HCT116 (cell line): ENCODE measurements around the gene GPAM. TPM values are rescaled to one million over a fixed set of nuclear protein-coding genes. Genes with fewer than 3 reads are reported as not detected.

Experiments used
- ATAC-seq: fragments of 200-7000 bp; cut with Tn5 transposase; 2 replicates; pipeline ENCODE4 v1.9.1; 2020; ENCODE audit warnings: mild to moderate bottlenecking, moderate library complexity
- BruUV-seq: library from RNA; stranded (reverse); fragments of 400-500 nt; replicated peaks from 2 replicates; lab custom pipeline; 2021; lab: Mats Ljungman, UMichigan
- CTCF ChIA-PET: fragments of 300-600 bp; sonication (Branson Sonifier 250); formaldehyde crosslinking; loops from one replicate; lab custom pipeline; 2021; ENCODE audit warnings: antibody characterized with exemption; lab: Charles Lee
- POLR2A ChIA-PET: fragments of 300-600, 350-600 bp; sonication (Branson Sonifier 250); formaldehyde crosslinking; loops from one replicate; lab custom pipeline; 2021; ENCODE audit warnings: antibody characterized with exemption; lab: Charles Lee
- RAD21 ChIA-PET, 2 experiments: fragments of 300-600 bp; sonication (Branson Sonifier 250); formaldehyde crosslinking; loops; one replicate each; lab custom pipeline; 2023; ENCODE audit warnings: low total read pairs in 2 of 2; ENCODE audit not compliant: uncharacterized antibody in 2 of 2, unreplicated experiment in 2 of 2, low non-redundant PET in 1 of 2; lab: Charles Lee
- DNase-seq: peaks from one replicate; pipeline ENCODE4 v3.0.0-alpha.2; 2010; ENCODE audit warnings: low read depth, low spot score
- H2AFZ ChIP-seq: fragments of 200-600 bp; shearing (Covaris generic), sonication (generic); 2 replicates; pipeline ENCODE4 v1.6.1; 2017; ENCODE audit warnings: low read depth, mixed run types, mixed read lengths, antibody characterized with exemption, low read length; ENCODE audit not compliant: poor library complexity, severe bottlenecking
- H3K27ac ChIP-seq: 2 replicates; pipeline ENCODE4 v1.5.1; 2012; ENCODE audit warnings: low read depth, low read length
- H3K27me3 ChIP-seq: fragments of 200-600 bp; sonication (generic); 2 replicates; pipeline ENCODE4 v1.6.1; 2016; ENCODE audit warnings: mixed run types, low read length, mixed read lengths; ENCODE audit not compliant: insufficient read depth
- H3K36me3 ChIP-seq, 2 experiments: fragments of 200-500 bp in 1 of 2; fragments of 200-600 bp in 1 of 2; sonication (Bioruptor generic) in 1 of 2; sonication (generic) in 1 of 2; 2 replicates each; pipeline versions ENCODE4 v1.5.1 to v1.6.1; 2014 to 2016; ENCODE audit warnings: low read length in 2 of 2, inconsistent platforms in 1 of 2, mixed read lengths in 1 of 2, mixed run types in 1 of 2; ENCODE audit not compliant: insufficient read depth in 2 of 2, control insufficient read depth in 1 of 2
- H3K4me1 ChIP-seq, 2 experiments: fragments of 200-600 bp in 1 of 2; sonication (generic) in 1 of 2; 2 replicates each; pipeline versions ENCODE4 v1.5.1 to v1.6.1; 2012 to 2017; ENCODE audit warnings: low read length in 2 of 2, inconsistent platforms in 1 of 2, mild to moderate bottlenecking in 1 of 2, mixed read lengths in 1 of 2, mixed run types in 1 of 2, moderate library complexity in 1 of 2; ENCODE audit not compliant: insufficient read depth in 2 of 2, control insufficient read depth in 1 of 2
- H3K4me2 ChIP-seq: fragments of 200-600 bp; sonication (generic); 2 replicates; pipeline ENCODE4 v1.6.1; 2017; ENCODE audit warnings: mixed run types, low read length, mixed read lengths
- H3K4me3 ChIP-seq, 2 experiments: fragments of 200-600 bp in 1 of 2; sonication (generic) in 1 of 2; replicated peaks in 1 of 2; 2 replicates each; pipeline ENCODE4 v1.5.1; 2011 to 2016; ENCODE audit warnings: low read length in 2 of 2, control low read depth in 1 of 2, low read depth in 1 of 2, mild to moderate bottlenecking in 1 of 2, mixed read lengths in 1 of 2, mixed run types in 1 of 2
- H3K79me2 ChIP-seq: fragments of 200-600 bp; sonication (generic); 2 replicates; pipeline ENCODE4 v1.6.1; 2017; ENCODE audit warnings: mild to moderate bottlenecking, mixed run types, low read length, moderate library complexity, mixed read lengths; ENCODE audit not compliant: insufficient read depth
- H3K9ac ChIP-seq: fragments of 200-600 bp; sonication (generic); 2 replicates; pipeline ENCODE4 v1.6.1; 2016; ENCODE audit warnings: low read length, mixed read lengths
- H3K9me2 ChIP-seq: fragments of 200-600 bp; sonication (generic), shearing (Covaris generic); 2 replicates; pipeline ENCODE4 v1.6.1; 2017; ENCODE audit warnings: mixed run types, mild to moderate bottlenecking, moderate library complexity; ENCODE audit not compliant: insufficient read depth
- H3K9me3 ChIP-seq, 2 experiments: fragments of 200-500 bp in 1 of 2; fragments of 200-600 bp in 1 of 2; sonication (Bioruptor generic) in 1 of 2; sonication (generic) in 1 of 2; 2 replicates each; pipeline ENCODE4 v1.6.1; 2014 to 2017; ENCODE audit warnings: low read length in 2 of 2, mixed read lengths in 2 of 2, inconsistent platforms in 1 of 2, low read depth in 1 of 2, mild to moderate bottlenecking in 1 of 2, mixed run types in 1 of 2, moderate library complexity in 1 of 2; ENCODE audit not compliant: control insufficient read depth in 1 of 2, insufficient read depth in 1 of 2
- H4K20me1 ChIP-seq: fragments of 200-600 bp; sonication (generic), shearing (Covaris generic); 2 replicates; pipeline ENCODE4 v1.6.1; 2017; ENCODE audit warnings: mixed run types, mild to moderate bottlenecking, moderate library complexity; ENCODE audit not compliant: insufficient read depth
- CEBPB ChIP-seq: IDR thresholded peaks from 2 replicates; pipeline ENCODE4 v1.6.1; 2012; ENCODE audit warnings: low read depth
- EGR1 ChIP-seq: IDR thresholded peaks from 2 replicates; pipeline ENCODE4 v1.6.1; 2012; ENCODE audit warnings: low read depth
- ELF1 ChIP-seq: IDR thresholded peaks from 2 replicates; pipeline ENCODE4 v1.6.1; 2012; ENCODE audit warnings: low read depth, borderline replicate concordance
- EZH2 ChIP-seq: fragments of 200-600 bp; sonication (generic); IDR thresholded peaks from 2 replicates; pipeline ENCODE4 v1.6.1; 2017; ENCODE audit warnings: antibody characterized with exemption, mixed run types
- JUND ChIP-seq: IDR thresholded peaks from 2 replicates; pipeline ENCODE4 v1.6.1; 2012
- POLR2A ChIP-seq: IDR thresholded peaks from 2 replicates; pipeline ENCODE4 v1.7.0; 2011; ENCODE audit warnings: borderline replicate concordance; ENCODE audit not compliant: insufficient read depth, insufficient read length; ENCODE audit errors: extremely low read depth
- RAD21 ChIP-seq: IDR thresholded peaks from 2 replicates; pipeline ENCODE4 v1.6.1; 2012; ENCODE audit warnings: low read depth, mild to moderate bottlenecking
- SIN3A ChIP-seq: IDR thresholded peaks from 2 replicates; pipeline ENCODE4 v1.6.1; 2012; ENCODE audit warnings: low read depth
- SP1 ChIP-seq: IDR thresholded peaks from 2 replicates; pipeline ENCODE4 v1.6.1; 2012; ENCODE audit warnings: low read depth
- SRF ChIP-seq: IDR thresholded peaks from 2 replicates; pipeline ENCODE4 v1.6.1; 2012; ENCODE audit warnings: low read depth
- TCF7L2 ChIP-seq: IDR thresholded peaks from 2 replicates; pipeline ENCODE4 v1.7.0; 2011; ENCODE audit warnings: borderline replicate concordance, inconsistent platforms; ENCODE audit not compliant: insufficient read depth, insufficient read length; ENCODE audit errors: extremely low read depth
- YY1 ChIP-seq: IDR thresholded peaks from 2 replicates; pipeline ENCODE4 v1.6.1; 2011; ENCODE audit warnings: low read length, low read depth, moderate library complexity, mild to moderate bottlenecking; ENCODE audit not compliant: insufficient replicate concordance; ENCODE audit errors: extremely low read depth
- intact Hi-C: fragments of 100-400 bp; cut with micrococcal nuclease; formaldehyde crosslinking; loops from 2 replicates; pipeline ENCODE4 v1.10.0; 2022
- total RNA-seq: library from RNA; stranded (reverse); gene quantifications from one replicate; pipeline ENCODE4 v1.2.1, GENCODE V29; 2021; ENCODE audit not compliant: unreplicated experiment
- TF ChIP-seq, protein P1 (sequence below): IDR thresholded peaks from 2 replicates; pipeline ENCODE4 v1.6.1; 2012; ENCODE audit warnings: low read depth
- TF ChIP-seq, protein P2 (sequence below): IDR thresholded peaks from 2 replicates; pipeline ENCODE4 v1.6.1; 2012
- TF ChIP-seq, protein P3 (sequence below): IDR thresholded peaks from 2 replicates; pipeline ENCODE4 v1.6.1; 2012
- TF ChIP-seq, protein P4 (sequence below), 3 experiments: fragments of 200-600 bp in 1 of 3; sonication (generic) in 1 of 3; IDR thresholded peaks in 2 of 3; conservative IDR thresholded peaks in 1 of 3; 2 replicates each; pipeline ENCODE4 v1.5.1; 2012 to 2017; ENCODE audit warnings: low read depth in 2 of 3, low read length in 2 of 3, antibody characterized with exemption in 1 of 3, borderline replicate concordance in 1 of 3, control low read depth in 1 of 3, mild to moderate bottlenecking in 1 of 3, mixed read lengths in 1 of 3, mixed run types in 1 of 3, moderate library complexity in 1 of 3; ENCODE audit not compliant: insufficient read depth in 1 of 3
- TF ChIP-seq, protein P5 (sequence below): IDR thresholded peaks from 2 replicates; pipeline ENCODE4 v1.6.1; 2011; ENCODE audit warnings: mild to moderate bottlenecking, low read length, moderate library complexity; ENCODE audit not compliant: insufficient replicate concordance; ENCODE audit errors: extremely low read depth

Gene GPAM
- total RNA-seq, 1 experiment from 2014 or later, result 19.3 TPM

DNA sequence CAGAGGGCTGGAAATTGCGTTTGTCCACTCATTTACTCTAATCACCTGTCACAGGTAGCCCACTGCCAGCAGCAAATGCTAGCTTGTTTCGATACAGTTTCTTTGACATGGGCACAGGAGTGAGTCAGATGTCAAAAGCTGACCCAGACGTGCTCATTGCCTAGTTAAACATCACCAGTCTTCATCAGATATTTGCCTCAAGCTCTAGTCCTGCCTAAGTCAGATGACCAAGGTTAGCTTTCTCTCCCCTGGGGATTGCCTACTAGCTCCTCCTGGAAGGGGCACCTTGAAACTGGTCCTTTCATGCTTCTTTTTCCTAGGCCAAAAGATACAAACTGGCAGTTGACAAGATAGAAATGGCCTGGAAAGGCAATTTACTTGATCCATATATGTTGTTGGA lies 35.2 kb downstream of the GPAM start:
- H3K27me3 ChIP-seq, result no peaks in the 10 kb centered on the region
- no peak overlapping the region for H3K9ac ChIP-seq
- ChIA-PET POLR2A (no interaction called here), RAD21 (no interaction called here)
- no peaks in the 10 kb centered on the region for H3K9me2 ChIP-seq
- TF ChIP-seq SP1 (no peak), JUND (no peak), SRF (no peak), YY1 (no peak), TCF7L2 (no peak), RAD21 (no peak), EGR1 (no peak), SIN3A (no peak), ELF1 (no peak), CEBPB (no peak), POLR2A (no peak), EZH2 (no peak)
- TF ChIP-seq, protein P1, sequence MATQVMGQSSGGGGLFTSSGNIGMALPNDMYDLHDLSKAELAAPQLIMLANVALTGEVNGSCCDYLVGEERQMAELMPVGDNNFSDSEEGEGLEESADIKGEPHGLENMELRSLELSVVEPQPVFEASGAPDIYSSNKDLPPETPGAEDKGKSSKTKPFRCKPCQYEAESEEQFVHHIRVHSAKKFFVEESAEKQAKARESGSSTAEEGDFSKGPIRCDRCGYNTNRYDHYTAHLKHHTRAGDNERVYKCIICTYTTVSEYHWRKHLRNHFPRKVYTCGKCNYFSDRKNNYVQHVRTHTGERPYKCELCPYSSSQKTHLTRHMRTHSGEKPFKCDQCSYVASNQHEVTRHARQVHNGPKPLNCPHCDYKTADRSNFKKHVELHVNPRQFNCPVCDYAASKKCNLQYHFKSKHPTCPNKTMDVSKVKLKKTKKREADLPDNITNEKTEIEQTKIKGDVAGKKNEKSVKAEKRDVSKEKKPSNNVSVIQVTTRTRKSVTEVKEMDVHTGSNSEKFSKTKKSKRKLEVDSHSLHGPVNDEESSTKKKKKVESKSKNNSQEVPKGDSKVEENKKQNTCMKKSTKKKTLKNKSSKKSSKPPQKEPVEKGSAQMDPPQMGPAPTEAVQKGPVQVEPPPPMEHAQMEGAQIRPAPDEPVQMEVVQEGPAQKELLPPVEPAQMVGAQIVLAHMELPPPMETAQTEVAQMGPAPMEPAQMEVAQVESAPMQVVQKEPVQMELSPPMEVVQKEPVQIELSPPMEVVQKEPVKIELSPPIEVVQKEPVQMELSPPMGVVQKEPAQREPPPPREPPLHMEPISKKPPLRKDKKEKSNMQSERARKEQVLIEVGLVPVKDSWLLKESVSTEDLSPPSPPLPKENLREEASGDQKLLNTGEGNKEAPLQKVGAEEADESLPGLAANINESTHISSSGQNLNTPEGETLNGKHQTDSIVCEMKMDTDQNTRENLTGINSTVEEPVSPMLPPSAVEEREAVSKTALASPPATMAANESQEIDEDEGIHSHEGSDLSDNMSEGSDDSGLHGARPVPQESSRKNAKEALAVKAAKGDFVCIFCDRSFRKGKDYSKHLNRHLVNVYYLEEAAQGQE, result no peak
- TF ChIP-seq, protein P2, sequence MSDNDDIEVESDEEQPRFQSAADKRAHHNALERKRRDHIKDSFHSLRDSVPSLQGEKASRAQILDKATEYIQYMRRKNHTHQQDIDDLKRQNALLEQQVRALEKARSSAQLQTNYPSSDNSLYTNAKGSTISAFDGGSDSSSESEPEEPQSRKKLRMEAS, result no peak
- TF ChIP-seq, protein P3, sequence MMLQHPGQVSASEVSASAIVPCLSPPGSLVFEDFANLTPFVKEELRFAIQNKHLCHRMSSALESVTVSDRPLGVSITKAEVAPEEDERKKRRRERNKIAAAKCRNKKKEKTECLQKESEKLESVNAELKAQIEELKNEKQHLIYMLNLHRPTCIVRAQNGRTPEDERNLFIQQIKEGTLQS, result no peak
- TF ChIP-seq, protein P4, sequence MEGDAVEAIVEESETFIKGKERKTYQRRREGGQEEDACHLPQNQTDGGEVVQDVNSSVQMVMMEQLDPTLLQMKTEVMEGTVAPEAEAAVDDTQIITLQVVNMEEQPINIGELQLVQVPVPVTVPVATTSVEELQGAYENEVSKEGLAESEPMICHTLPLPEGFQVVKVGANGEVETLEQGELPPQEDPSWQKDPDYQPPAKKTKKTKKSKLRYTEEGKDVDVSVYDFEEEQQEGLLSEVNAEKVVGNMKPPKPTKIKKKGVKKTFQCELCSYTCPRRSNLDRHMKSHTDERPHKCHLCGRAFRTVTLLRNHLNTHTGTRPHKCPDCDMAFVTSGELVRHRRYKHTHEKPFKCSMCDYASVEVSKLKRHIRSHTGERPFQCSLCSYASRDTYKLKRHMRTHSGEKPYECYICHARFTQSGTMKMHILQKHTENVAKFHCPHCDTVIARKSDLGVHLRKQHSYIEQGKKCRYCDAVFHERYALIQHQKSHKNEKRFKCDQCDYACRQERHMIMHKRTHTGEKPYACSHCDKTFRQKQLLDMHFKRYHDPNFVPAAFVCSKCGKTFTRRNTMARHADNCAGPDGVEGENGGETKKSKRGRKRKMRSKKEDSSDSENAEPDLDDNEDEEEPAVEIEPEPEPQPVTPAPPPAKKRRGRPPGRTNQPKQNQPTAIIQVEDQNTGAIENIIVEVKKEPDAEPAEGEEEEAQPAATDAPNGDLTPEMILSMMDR (IDR thresholded peaks at IDR 0.05 in 2 of 3, conservative IDR thresholded peaks at IDR 0.05 in 1 of 3; ENCODE audit: borderline replicate concordance in 1 of 3, insufficient read depth in 1 of 3, low read depth in 2 of 3, low read length in 2 of 3), result no peak
- TF ChIP-seq, protein P5, sequence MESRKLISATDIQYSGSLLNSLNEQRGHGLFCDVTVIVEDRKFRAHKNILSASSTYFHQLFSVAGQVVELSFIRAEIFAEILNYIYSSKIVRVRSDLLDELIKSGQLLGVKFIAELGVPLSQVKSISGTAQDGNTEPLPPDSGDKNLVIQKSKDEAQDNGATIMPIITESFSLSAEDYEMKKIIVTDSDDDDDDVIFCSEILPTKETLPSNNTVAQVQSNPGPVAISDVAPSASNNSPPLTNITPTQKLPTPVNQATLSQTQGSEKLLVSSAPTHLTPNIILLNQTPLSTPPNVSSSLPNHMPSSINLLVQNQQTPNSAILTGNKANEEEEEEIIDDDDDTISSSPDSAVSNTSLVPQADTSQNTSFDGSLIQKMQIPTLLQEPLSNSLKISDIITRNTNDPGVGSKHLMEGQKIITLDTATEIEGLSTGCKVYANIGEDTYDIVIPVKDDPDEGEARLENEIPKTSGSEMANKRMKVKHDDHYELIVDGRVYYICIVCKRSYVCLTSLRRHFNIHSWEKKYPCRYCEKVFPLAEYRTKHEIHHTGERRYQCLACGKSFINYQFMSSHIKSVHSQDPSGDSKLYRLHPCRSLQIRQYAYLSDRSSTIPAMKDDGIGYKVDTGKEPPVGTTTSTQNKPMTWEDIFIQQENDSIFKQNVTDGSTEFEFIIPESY, result no peak
- TF ChIP-seq, all 23 proteins: peak for 0
- no peak for DNase-seq
- H3K79me2 ChIP-seq, result no peaks in the 10 kb centered on the region
- no TSS peak for BruUV-seq
- H3K9me3 ChIP-seq, result no peaks in the 10 kb centered on the region
- H3K4me1 ChIP-seq, result no peaks in the 10 kb centered on the region
- H3K27ac ChIP-seq, result no peak overlapping the region
- no peak overlapping the region for H3K4me2 ChIP-seq
- H4K20me1 ChIP-seq, result no peaks in the 10 kb centered on the region
- no peak overlapping the region for H2AFZ ChIP-seq
- ATAC-seq, result no peak
- peaks cover 0 to 6% of the 10 kb centered on the region in 2 experiments; a peak in 2 of 4 replicates for H3K36me3 ChIP-seq
- H3K4me3 ChIP-seq, result no peak overlapping the region
- intact Hi-C loops, result no loop called here
- CTCF ChIA-PET, result interaction anchor here (0.9 kb wide), 2 partner anchors 8 to 11 kb away, joined by 4 to 6 read pairs; no protein-coding TSS in a partner anchor
